Caki2 (cell line): ENCODE measurements around the gene RNF133. TPM values are rescaled to one million over a fixed set of nuclear protein-coding genes. Genes with fewer than 3 reads are reported as not detected.

ENCODE experiments used
- DNase-seq: peaks from one replicate; pipeline ENCODE4 v3.0.0-alpha.2; 2015; ENCODE audit warnings: low read depth
- in situ Hi-C: cut with HindIII; loops from 2 replicates; pipeline ENCODE4 v1.10.0; 2016; ENCODE audit warnings: low sequenced_read_pairs, low pct_unique_long_range_greater_than_20kb, mixed read lengths
- total RNA-seq: library from RNA; depleted of rRNA; stranded (reverse); fragments of >200 nt; shearing (Covaris generic); gene quantifications from 2 replicates; pipeline ENCODE4 v1.2.3, GENCODE V29; 2014; ENCODE audit warnings: low replicate concordance; rRNA removed

The RNF133 gene, protein sequence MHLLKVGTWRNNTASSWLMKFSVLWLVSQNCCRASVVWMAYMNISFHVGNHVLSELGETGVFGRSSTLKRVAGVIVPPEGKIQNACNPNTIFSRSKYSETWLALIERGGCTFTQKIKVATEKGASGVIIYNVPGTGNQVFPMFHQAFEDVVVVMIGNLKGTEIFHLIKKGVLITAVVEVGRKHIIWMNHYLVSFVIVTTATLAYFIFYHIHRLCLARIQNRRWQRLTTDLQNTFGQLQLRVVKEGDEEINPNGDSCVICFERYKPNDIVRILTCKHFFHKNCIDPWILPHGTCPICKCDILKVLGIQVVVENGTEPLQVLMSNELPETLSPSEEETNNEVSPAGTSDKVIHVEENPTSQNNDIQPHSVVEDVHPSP
- total RNA-seq = not detected in 2 replicates

DNA sequence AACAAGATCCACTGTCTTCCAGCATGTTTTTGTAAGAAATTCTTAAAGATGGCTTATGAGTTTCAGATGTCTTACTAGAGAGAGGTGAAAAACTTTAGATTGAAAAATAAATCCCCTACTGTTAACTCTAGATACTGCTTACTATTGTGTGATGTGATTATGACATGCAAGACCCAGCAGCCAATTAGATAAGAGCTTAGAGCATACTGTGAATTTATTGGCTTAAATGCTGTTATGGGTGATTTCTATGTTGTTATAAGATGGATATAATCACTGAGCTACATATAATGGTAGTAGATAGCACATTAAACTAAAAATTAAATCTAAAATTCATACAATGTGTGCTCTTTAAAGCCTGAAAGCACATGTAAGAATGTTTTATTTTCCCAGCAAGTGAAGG is at the start of gene RNF133:
Gene RNF133, minus strand, starts transcription at position 101 of the 400 bp plus-strand sequence. CDS start 199 bp downstream, outside the sequence.
- in situ Hi-C loops = no loop called here
- no peak for DNase-seq

DNA sequence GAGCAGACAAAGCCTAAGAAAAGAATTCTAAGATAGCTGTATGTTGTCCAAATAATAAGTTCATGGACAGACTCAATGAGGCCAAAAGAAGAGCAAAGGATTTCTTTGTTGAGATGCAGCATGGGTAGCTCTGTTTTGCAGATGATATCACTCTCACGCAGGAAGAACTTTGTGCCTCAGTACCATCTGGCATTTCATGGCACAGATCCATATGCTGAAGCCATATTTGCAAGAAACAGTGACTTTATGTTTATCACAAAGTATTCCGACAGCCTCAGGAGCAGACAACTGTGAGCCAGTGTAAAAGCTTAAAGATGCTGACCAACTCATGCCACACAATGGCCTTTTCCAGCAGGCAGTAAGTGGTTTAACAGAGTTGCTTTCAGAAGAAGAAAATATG is 49.3 kb upstream of the RNF133 start:
- in situ Hi-C loops = no loop called here
- DNase-seq = no peak

DNA sequence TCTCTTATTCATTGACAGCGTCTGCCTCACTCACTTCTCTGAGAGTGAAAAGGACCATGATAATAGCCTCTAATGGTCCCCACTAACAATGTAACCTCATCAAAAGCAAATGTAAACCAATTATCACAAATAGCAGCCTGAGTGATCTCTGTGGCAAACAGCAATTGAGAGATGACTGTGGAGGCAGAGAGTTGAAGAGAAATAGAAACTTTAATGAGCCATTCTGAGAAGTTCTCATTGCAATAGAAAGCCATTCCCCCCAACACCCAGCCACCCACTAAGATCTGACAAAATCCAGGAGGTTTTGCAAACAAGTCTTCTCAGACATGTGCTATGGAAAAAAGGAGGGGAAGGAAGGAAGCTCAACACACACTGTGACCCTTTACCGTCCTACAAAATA is 48.0 kb upstream of the RNF133 start:
- in situ Hi-C loops = no loop called here
- DNase-seq = no peak

DNA sequence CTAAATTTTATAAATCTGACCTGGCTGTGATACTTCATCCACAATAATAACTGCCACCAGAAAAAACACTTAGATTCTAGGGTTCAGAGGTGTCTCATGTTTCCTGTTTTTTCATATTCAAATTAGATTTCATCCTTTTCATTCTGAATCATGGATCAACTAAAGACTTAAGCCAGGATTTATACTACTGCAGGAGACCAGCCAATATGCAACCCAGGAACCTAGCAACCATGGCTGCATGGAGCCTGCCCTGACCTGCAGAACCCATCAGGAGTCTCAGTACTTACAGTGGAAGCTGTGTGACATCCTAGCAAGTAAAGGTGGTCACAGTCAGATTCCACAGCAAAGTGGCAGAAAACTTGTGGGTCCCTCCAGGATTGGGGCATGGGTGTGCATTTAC is 44.3 kb upstream of the RNF133 start:
- no peak for DNase-seq
- in situ Hi-C loops = no loop called here

DNA sequence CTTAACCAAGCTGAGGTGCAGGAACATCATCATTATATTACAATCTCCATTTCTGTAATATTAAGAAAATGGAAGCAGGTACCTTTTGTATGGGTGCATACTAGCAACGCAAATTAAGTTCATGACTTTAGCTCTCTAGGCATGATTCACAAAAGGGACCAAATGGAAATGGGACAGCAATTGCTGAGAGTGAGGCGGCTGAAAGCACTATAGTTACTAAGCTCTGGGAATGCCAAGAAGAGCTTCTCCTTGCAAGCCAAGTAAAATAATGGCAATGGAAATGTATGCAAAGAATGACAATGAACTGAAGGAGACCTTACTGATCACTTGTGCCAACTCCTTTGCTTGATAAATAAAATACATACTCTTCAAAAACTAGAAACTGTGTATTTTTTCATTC is 40.0 kb upstream of the RNF133 start:
- no peak for DNase-seq
- in situ Hi-C loops = no loop called here

DNA sequence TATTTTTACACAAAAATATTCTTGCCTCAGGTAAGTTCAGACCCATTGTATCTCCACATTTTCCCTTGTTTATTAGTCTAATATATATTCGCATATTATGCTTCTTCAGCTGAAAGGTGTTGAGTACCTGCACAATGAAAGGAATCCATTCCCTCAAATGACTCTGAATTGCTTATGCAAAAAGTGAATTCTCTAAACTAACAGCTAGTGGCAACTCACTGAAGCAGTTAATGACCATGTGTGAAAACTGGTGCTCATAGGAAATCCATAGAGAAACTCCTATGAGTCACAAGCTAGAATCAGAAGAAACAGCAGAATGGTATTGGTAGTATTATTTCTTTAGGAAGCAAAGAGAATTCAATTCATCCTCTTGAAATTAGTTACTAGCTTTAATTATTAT is 37.3 kb upstream of the RNF133 start:
- in situ Hi-C loops = no loop called here

DNA sequence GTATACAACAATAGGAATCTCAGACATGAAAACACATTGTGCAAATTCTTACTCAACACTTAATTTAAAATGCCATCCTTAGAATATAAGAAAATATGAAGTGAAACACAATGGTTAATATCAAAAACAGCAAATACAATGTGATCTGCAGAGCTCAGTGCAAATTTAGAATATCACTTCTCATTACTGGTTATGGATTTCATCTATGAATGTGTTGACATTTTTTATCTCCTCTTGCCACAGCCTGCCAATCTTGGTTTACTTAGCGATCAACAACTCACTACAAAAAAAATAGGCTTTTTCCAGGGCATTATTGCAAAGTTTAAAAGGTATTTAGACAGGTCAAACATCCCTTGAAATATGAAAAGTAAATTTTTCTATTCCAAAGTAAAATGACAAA is 28.8 kb upstream of the RNF133 start:
- DNase-seq = no peak
- in situ Hi-C loops = no loop called here

More for the DNA sequence above, 37.3 kb upstream of the RNF133 start:
- no peak for DNase-seq

DNA sequence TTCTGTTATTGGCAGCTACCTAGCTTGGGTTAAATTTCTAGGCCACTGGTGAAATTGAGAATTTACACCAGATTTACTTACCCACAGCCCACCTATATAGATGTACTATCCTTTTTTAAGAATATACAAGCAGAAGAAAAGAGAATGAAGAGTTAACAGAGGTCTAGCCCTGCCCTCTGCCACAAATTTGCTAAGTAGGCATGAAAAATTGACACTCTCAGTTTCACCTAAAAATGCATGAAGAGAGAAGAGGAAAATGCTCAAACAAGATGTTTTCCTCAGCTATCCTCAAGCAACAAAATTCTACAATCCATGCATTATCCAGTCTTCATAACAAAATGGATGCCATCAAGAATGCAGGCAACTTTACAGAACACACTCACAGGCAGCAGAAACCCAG is 28.4 kb upstream of the RNF133 start:
- in situ Hi-C loops = no loop called here
- DNase-seq = no peak

DNA sequence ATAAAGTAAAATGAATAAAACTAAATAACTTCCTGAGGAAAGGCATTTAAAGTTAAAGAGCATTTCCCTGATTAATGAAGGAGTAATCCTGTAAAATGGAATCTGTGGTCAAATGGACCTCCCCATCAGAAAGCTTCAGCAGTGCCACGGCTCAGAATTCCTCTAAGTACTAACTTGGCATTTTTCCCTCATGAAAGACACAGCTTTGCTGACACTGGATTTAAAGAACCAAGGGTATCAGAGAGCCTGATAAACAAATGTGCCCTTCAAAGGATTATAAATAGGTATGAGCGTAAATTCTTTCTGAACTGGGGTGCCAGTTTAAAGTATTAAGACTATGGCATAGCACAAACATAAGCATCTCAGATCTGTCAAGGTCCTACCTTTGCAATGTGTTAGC is 28.0 kb upstream of the RNF133 start:
- DNase-seq = no peak
- in situ Hi-C loops = no loop called here

DNA sequence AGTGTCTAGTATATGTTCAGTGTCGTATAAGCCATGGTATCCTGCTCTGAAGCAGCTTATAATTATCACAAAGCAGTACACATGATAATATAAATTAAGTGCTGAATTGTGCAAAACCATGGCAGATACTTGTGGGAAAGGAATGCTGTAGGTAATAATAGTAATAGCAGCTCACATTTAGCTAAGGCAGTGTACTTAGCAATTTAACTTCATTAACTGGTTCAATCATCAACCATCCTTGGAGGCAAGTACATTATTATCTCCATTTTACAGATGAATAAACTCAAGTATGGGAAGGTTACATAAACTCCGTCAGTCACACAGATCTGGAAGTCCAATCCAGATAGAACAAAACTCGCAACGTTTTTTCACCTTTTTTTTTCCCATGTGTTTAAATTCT is 25.4 kb upstream of the RNF133 start:
- DNase-seq = no peak
- in situ Hi-C loops = no loop called here

DNA sequence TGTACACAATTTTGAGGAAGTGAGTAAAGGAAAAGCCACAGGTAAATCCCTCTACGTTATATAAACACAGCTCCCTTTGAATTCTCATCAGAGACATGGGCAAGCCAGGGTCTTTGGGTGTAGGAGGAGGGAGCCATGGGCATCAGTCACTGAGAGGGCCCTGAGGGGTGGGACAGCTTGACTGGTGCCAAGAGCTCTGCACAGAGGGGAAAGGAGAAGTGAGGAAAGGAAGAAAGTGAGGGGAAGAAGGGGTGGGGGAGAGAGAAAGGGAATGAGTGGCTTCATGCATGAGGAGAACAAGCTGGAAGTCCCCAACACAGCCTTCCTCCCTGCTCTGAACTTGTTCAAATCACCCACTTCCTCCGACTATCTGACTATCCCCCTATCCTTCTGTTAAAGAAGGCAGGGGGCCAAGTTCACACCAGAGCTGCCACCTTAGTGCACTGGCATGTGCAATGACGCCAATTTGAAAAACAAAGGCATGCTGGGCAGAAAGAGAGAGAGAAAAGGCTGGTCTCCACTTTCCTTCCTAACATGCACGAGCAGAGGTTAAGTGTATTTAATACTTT is 20.2 kb upstream of the RNF133 start:
- in situ Hi-C loops = no loop called here
- DNase-seq = no peak

DNA sequence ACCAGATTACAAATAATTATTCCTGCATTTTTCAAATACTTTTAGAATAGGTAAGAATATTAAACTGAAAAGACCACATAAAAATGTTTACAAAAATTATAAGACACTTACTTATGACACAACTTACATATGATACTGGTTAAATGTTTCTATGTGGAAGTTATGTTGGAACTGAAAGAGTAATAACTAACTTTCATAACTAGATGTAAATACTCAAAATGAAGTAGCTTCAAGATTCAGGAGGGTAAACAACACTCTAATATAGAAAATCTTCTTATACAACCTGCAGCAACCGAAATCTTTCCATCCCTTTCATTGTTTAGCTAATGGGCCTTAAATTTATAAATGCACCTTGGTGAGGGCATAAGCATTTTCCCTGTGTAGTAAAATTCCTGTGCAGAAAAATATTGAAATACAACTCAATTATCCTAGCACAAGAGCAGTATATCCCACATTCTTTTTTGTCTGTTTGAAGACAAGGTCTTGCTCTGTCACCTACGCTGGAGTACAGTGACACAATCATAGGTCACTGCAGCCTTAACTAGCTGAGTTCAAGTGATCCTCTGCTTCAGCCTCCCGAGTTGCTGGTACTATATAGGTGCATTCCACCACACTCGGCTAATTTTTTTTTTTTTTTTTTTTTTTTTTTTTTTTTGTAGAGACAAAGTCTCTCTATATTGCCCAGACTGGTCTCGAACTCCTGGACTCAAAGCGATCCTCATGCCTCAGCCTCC is 18.6 kb upstream of the RNF133 start:
- DNase-seq = no peak
- in situ Hi-C loops = no loop called here

DNA sequence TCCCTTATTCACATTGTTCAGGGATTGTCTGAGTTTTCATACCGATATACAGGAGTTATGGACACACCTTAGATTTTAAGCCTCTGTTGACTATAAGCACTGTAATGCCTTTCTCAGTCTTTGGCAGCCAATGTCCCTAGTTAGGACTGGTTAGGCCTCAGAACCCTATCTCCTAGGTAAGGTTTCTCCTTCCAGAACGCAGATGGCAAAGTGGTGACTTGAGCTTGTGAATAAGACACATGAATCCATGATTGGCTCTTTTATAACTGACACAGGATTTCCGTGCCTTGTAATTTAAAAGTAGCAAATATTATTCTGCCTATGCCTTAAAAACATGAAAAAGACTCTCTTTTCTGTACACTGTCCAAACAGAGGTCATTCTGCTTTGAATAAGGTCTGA is 16.3 kb upstream of the RNF133 start:
- no peak for DNase-seq
- in situ Hi-C loops = no loop called here

DNA sequence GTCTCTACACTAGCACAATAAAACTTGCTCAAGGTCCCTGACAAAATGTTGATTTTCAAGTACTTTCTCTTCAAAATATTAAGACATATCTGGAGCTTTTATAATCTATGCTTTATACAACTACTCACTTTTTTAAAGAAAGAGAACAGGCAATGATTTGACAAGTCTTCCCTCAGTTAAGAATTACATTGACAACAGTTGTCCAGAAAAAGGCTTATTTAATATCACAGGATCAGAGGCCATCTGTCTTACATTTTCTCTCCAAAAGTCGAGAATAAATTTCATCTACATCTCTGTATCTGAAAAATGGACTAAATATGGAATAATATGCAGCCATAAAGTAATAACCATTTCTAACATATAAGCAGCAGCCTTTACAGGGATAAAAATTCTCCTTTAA is 12.0 kb upstream of the RNF133 start:
- in situ Hi-C loops = no loop called here
- no peak for DNase-seq

DNA sequence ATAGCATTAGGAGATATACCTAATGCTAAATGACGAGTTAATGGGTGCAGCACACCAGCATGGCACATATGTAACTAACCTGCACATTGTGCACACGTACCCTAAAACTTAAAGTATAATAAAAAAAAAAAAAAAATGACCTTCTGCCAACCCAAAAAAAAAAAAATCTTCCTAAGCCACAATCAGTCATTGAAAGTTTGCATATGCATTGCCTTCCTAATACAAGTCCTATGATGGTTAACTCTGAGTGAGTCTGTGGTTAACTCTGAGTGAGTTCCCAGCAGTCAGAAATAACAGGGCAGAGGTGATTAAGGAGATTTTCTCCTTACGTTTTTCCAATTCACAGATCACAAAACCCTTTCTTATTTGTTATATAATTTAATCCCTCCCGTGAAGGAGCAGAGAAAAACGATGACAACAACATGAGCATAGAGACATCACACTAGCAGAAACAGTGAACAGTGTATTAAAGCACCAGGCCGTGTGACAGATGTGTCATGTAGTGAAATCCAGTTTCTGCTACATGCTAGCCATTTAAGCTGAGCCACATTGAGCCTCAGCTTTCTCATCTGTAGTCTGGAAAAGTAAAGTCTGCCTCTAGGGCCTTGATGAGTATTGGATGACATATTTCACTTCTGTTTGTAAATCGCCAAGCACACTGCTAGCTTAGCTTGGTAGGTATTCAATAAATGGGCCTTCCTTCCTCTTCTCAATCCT is 11.2 kb upstream of the RNF133 start:
- DNase-seq = no peak
- in situ Hi-C loops = no loop called here

DNA sequence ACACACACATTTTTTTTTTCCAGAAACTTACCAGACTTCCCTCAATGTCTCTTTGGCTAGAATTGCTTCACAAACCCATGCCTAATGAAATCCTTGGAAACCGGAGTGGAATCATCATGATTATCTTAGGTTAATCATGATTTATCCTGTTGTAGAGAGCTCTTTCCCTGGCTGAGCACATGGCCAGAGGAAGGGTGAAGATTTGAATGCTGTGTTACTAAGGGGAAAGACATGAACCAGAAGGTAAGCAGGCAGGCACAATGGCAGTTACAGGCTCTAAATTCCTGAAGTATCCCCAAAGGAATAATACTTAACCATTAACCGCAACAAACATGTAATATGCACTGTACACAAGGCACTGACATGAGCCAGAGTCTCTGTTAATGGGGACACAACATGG is 7.9 kb upstream of the RNF133 start:
- in situ Hi-C loops = no loop called here
- DNase-seq = no peak

DNA sequence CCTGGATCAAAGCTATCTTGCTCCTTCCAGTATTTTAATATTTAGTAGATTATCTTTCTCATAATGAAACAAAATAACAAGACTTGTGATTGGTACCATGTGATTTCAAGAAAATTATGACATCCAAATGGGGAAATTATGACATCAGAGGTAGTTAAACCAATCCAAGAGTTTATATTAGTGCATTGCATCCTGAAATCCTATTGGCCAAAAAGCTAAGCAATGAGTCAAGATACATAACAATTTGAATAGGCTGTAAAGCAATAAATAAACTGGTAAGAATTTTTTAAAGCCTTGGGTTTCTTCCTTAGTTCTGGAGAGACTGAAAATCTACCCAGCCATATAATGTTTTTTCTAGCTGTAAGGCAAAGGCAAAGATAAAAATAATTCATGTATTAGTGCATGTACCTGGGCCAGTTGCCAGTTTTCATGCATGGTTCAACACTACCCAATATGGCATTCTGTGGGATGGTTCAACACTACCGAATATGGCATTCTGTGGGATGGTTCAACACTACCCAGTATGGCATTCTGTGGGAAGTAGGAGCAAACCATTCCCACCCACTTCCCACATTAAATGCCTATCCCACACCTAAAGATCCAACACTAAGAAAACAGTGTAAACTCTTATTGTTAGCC is 4.1 kb upstream of the RNF133 start, which contains the start of gene RNF148:
Gene RNF148, minus strand, starts transcription at position 51 of the 639 bp plus-strand sequence. CDS start 172 bp downstream, outside the sequence.
- in situ Hi-C loops = no loop called here
- peak; percentile 17 for DNase-seq

DNA sequence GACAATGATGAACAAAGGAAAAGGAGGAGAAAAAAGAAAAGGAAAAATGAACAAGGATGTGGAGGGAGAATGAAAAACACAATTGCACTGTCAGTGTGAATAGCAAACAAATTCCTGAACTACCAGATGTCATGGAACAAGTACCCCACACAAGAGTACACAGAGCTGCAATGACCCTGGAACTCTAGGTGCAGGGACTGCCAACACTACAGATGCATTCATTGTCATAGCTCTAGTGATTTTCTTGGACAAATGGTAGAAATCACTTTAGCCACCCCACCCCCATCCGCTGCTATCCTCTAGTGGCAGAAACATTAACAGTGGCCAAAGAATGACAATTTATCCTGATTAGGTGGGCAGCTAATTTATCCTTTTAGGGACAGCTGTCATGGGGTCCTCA is 3.1 kb downstream of the RNF133 start:
- in situ Hi-C loops = no loop called here
- DNase-seq = no peak
